Upper lobe of left lung (tissue), 6 donors: ENCODE measurements around the gene TPD52L1. TPM values are rescaled to one million over a fixed set of nuclear protein-coding genes. Genes with fewer than 3 reads are reported as not detected.

Experiments
- ATAC-seq, 2 donors: fragments of 200-7000 bp; cut with Tn5 transposase; one replicate each; pipeline ENCODE4 v1.9.1; 2022; ENCODE audit warnings: mild to moderate bottlenecking in 2 of 2, moderate library complexity in 2 of 2; ENCODE audit not compliant: low FRiP score in 2 of 2
- DNase-seq, 2 donors: peaks; one replicate each; pipeline ENCODE4 v3.0.0-alpha.2; 2019 to 2020
- H3K27ac ChIP-seq, 4 donors: fragments of 200-600 bp; sonication (generic); one replicate each; pipeline ENCODE4 v1.5.1; 2016 to 2019
- H3K27me3 ChIP-seq, 4 donors: fragments of 200-600 bp; sonication (generic); one replicate each; pipeline ENCODE4 v1.5.1; 2017 to 2019
- H3K36me3 ChIP-seq, 4 donors: fragments of 200-600 bp; sonication (generic); one replicate each; pipeline ENCODE4 v1.5.1; 2016 to 2019
- H3K4me1 ChIP-seq, 4 donors: fragments of 200-600 bp; sonication (generic); one replicate each; pipeline ENCODE4 v1.5.1; 2018 to 2019
- H3K4me3 ChIP-seq, 4 donors: fragments of 200-600 bp; sonication (generic); one replicate each; pipeline ENCODE4 v1.5.1; 2017 to 2019; ENCODE audit warnings: mild to moderate bottlenecking in 2 of 4, moderate library complexity in 1 of 4
- H3K9me3 ChIP-seq, 4 donors: fragments of 200-600 bp; sonication (generic); one replicate each; pipeline ENCODE4 v1.5.1; 2018 to 2019
- CTCF ChIP-seq, 6 experiments: fragments of 450-650 bp in 4 of 6; fragments of 200-600 bp in 2 of 6; sonication (generic) in 2 of 6; IDR thresholded peaks; one replicate each; pipeline ENCODE4 v1.5.1; 2016 to 2019; ENCODE audit warnings: antibody characterized with exemption in 6 of 6
- EP300 ChIP-seq, 4 donors: sonication (generic); formaldehyde crosslinking; IDR thresholded peaks; one replicate each; pipeline ENCODE4 v1.5.1; 2017; ENCODE audit warnings: antibody characterized with exemption in 4 of 4, control low read depth in 2 of 4
- POLR2A ChIP-seq, 4 donors: fragments of 450-650 bp; IDR thresholded peaks; one replicate each; pipeline ENCODE4 v1.5.1; 2016 to 2017; ENCODE audit warnings: antibody characterized with exemption in 4 of 4, mild to moderate bottlenecking in 2 of 4
- POLR2AphosphoS5 ChIP-seq, 2 donors: sonication (generic); formaldehyde crosslinking; IDR thresholded peaks; one replicate each; pipeline ENCODE4 v1.5.1; 2017; ENCODE audit warnings: antibody characterized with exemption in 2 of 2
- WGBS, 2 donors: methylation state at CpG; one replicate each; pipeline ENCODE4 v1.1.5; 2017 to 2018; 5-methylcytosine and 5-hydroxymethylcytosine counted together
- total RNA-seq, 6 donors: library from RNA; depleted of rRNA in 4 of 6; stranded (reverse); fragments of >200 nt in 4 of 6; gene quantifications; one replicate each; pipeline versions ENCODE4 v1.1.0 to v1.2.1, GENCODE V29; 2016 to 2021
- donor health status: DM: no; HTN: no; CAD: no; lungs with moderate emphysema.
- donor health status: DM: no; HTN: yes; CAD: no; lungs with severe emphysema.

The TPD52L1 gene
- total RNA-seq, 6 donors from 2014 or later, result 15.5 to 63.4 (median 32.2) TPM

DNA sequence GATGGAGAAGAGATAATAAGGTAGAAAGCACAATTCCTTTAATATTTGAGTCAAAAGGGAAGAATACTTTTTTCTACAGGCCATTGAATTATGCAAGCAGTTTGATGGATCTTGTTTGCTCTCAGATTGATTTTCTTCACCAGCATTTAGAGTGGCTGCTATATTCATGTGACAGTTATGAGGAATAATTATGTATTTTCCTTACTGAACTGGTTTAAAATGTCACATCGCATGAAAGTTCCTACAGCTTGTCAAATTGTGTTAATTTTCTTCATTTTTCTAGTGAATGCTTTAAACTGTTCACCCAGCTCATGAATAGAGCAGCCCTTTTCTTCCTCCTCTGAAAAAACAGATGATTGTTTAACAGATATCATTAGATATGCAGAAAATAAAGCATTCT, 37.4 kb upstream of the TPD52L1 start:
- Histone ChIP-seq H3K36me3 (no peaks in the 10 kb centered on the region), H3K27me3 (no peaks in the 10 kb centered on the region), H3K9me3 (peaks cover 0 to 13% (median 5%) of the 10 kb centered on the region in 4 donors), H3K4me1 (no peaks in the 10 kb centered on the region), H3K4me3 (no peak overlapping the region), H3K27ac (no peak overlapping the region)
- WGBS, 2 donors, result 91% methylated on average over 1 of the region's 1 CpG
- no peak for ATAC-seq
- no peak for DNase-seq
- TF ChIP-seq EP300 (IDR thresholded peaks at IDR 0.05) (no peak), POLR2A (IDR thresholded peaks at IDR 0.05) (no peak), CTCF (IDR thresholded peaks at IDR 0.05) (no peak), POLR2AphosphoS5 (IDR thresholded peaks at IDR 0.05) (no peak)

GRCh38 chr6:125116710-125117109, 36.9 kb upstream of the TPD52L1 start:
- Histone ChIP-seq H3K27me3 (no peaks in the 10 kb centered on the region), H3K27ac (no peak overlapping the region), H3K4me1 (no peaks in the 10 kb centered on the region), H3K36me3 (no peaks in the 10 kb centered on the region), H3K9me3 (peaks cover 0 to 7% (median 0%) of the 10 kb centered on the region in 4 donors), H3K4me3 (no peak overlapping the region)
- ATAC-seq (no peak), DNase-seq (no peak)
- WGBS, 2 donors, result 89 to 90% methylated on average over 4 of the region's 4 CpGs
- TF ChIP-seq POLR2A (IDR thresholded peaks at IDR 0.05) (no peak), POLR2AphosphoS5 (IDR thresholded peaks at IDR 0.05) (no peak), EP300 (IDR thresholded peaks at IDR 0.05) (no peak), CTCF (IDR thresholded peaks at IDR 0.05) (no peak)

DNA sequence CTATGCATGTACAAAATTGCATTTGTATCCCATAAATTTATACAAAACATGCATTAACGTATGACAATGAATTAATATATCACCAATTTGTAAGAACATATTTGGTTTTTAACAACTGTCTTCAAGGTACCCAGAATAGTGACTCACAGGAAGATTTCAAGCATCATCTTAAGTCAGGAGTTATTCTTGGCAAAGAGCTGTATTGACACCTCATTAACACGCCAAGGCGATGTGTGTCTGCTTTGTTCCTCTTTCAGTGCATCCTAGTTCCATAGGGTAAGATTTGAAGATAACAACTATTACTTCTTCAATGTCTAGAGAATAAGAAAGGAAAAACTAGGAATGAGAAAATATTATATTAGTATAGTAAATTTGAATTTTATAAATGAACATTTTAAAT, 35.8 kb upstream of the TPD52L1 start:
- ATAC-seq, result no peak
- Histone ChIP-seq H3K4me3 (no peak overlapping the region), H3K27me3 (no peaks in the 10 kb centered on the region), H3K27ac (no peak overlapping the region), H3K36me3 (no peaks in the 10 kb centered on the region), H3K4me1 (no peaks in the 10 kb centered on the region), H3K9me3 (no peaks in the 10 kb centered on the region)
- DNase-seq, result no peak
- WGBS, 2 donors, result 73 to 74% methylated on average over 3 of the region's 3 CpGs
- TF ChIP-seq EP300 (IDR thresholded peaks at IDR 0.05) (no peak), CTCF (IDR thresholded peaks at IDR 0.05) (no peak), POLR2A (IDR thresholded peaks at IDR 0.05) (no peak), POLR2AphosphoS5 (IDR thresholded peaks at IDR 0.05) (no peak)

DNA sequence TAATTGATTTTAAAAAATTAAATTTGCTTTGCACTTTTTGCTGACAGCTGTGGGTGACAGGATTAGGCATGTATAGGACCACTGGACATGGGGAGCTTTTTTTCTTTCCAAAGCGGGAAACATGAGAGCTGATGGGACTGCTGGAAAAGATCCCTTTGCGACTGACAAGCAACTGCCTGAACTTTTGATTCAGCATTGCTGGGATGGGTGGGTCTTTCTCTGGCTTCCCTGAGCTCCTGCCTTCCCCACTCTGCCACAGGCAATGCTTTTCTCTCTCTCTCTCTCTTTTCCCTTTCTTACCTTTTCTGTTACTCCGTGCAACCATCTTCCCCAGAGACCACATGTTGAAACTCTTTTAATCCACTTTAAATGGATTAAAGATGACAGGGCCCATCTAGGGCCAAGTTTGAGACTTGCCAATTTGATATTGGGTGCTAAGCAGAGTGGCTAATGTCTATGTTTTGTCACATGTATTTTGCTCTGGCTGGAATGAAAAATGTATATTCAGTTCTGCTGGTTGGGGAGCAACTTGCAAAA, 33.5 kb upstream of the TPD52L1 start:
- no peaks in the 10 kb centered on the region for H3K4me1 ChIP-seq
- H3K27me3 ChIP-seq, result no peaks in the 10 kb centered on the region
- DNase-seq (no peak), ATAC-seq (no peak)
- TF ChIP-seq POLR2AphosphoS5 (IDR thresholded peaks at IDR 0.05), result no peak
- no peak for TF ChIP-seq EP300 (IDR thresholded peaks at IDR 0.05)
- TF ChIP-seq CTCF (IDR thresholded peaks at IDR 0.05), result no peak
- no peak for TF ChIP-seq POLR2A (IDR thresholded peaks at IDR 0.05)
- no peaks in the 10 kb centered on the region for H3K36me3 ChIP-seq
- WGBS, 2 donors, result 75 to 82% methylated on average over 3 of the region's 3 CpGs
- H3K4me3 ChIP-seq, result no peak overlapping the region
- H3K27ac ChIP-seq, result no peak overlapping the region
- H3K9me3 ChIP-seq, result no peaks in the 10 kb centered on the region

GRCh38 chr6:125121894-125122293, 31.7 kb upstream of the TPD52L1 start:
- H3K4me3 ChIP-seq, result no peak overlapping the region
- no peak for TF ChIP-seq CTCF (IDR thresholded peaks at IDR 0.05)
- TF ChIP-seq POLR2A (IDR thresholded peaks at IDR 0.05), result no peak
- no peak for TF ChIP-seq EP300 (IDR thresholded peaks at IDR 0.05)
- no peak for TF ChIP-seq POLR2AphosphoS5 (IDR thresholded peaks at IDR 0.05)
- 82 to 89% methylated on average over 1 of the region's 1 CpG for WGBS, 2 donors
- H3K4me1 ChIP-seq, result no peaks in the 10 kb centered on the region
- H3K9me3 ChIP-seq, result no peaks in the 10 kb centered on the region
- H3K27ac ChIP-seq, result no peak overlapping the region
- H3K27me3 ChIP-seq, result no peaks in the 10 kb centered on the region
- H3K36me3 ChIP-seq, result no peaks in the 10 kb centered on the region
- ATAC-seq (no peak), DNase-seq (no peak)
